Stomach smooth muscle (tissue), 2 donors: Measurements from ENCODE around the gene CLEC10A.
"Not testable (repeated sequence)": the region's sequence is repeated elsewhere in the genome, so short reads cannot be mapped to it uniquely, and the experiment has no call there.

Source experiments
- H3K27ac ChIP-seq: one replicate; pipeline ENCODE4 v1.7.0; 2013; ENCODE audit warnings: mild to moderate bottlenecking, low read length, inconsistent platforms
- H3K27me3 ChIP-seq, 2 donors: one replicate each; pipeline ENCODE4 v1.7.0; 2013; ENCODE audit warnings: low read length in 2 of 2; ENCODE audit not compliant: insufficient read depth in 2 of 2, control insufficient read depth in 1 of 2
- H3K36me3 ChIP-seq, 2 donors: one replicate each; pipeline ENCODE4 v1.7.0; 2013; ENCODE audit warnings: low read length in 2 of 2; ENCODE audit not compliant: control insufficient read depth in 2 of 2, insufficient read depth in 2 of 2
- H3K4me1 ChIP-seq: one replicate; pipeline ENCODE4 v1.7.0; 2013; ENCODE audit warnings: low read length; ENCODE audit not compliant: control insufficient read depth, insufficient read depth
- H3K4me3 ChIP-seq, 2 donors: one replicate each; pipeline ENCODE4 v1.7.0; 2013; ENCODE audit warnings: low read length in 2 of 2
- H3K9ac ChIP-seq, 2 donors: one replicate each; pipeline ENCODE4 v1.7.0; 2013; ENCODE audit warnings: low read length in 2 of 2, mild to moderate bottlenecking in 1 of 2
- H3K9me3 ChIP-seq, 2 donors: one replicate each; pipeline ENCODE4 v1.7.0; 2013; ENCODE audit warnings: low read length in 2 of 2; ENCODE audit not compliant: control insufficient read depth in 2 of 2
- donor health status: healthy.
- donor health status: Pancreatic carcinoma.

The CLEC10A gene

GRCh38 chr17:7079581-7080455 lies at the start of gene CLEC10A:
Gene CLEC10A, minus strand, starts transcription at chr17:7080251. Its CDS starts 1,439 bp downstream, at chr17:7078812.
- peak within 1 kb of the TSS in 1 of 2 donors; percentile 22 for H3K4me3 ChIP-seq
- H3K9ac ChIP-seq: no peak within 1 kb of the TSS
- H3K27ac ChIP-seq: no peak within 1 kb of the TSS
- no peaks in the 10 kb centered on the region for H3K36me3 ChIP-seq
- H3K4me1 ChIP-seq: no peaks in the 10 kb centered on the region
- H3K27me3 ChIP-seq: no peaks in the 10 kb centered on the region
- no peaks in the 10 kb centered on the region for H3K9me3 ChIP-seq

- H3K36me3 ChIP-seq: no peaks in the 10 kb centered on the region
- H3K9me3 ChIP-seq: no peaks in the 10 kb centered on the region
- no peak overlapping the region for H3K27ac ChIP-seq
- H3K4me1 ChIP-seq: no peaks in the 10 kb centered on the region
- H3K4me3 ChIP-seq: no peak overlapping the region
- H3K27me3 ChIP-seq: peaks cover 15 to 23% of the 10 kb centered on the region in 2 donors
- H3K9ac ChIP-seq: no peak overlapping the region
Observed at GRCh38 chr17:7129311-7129710, 49.3 kb upstream of the CLEC10A start.

- Histone ChIP-seq H3K4me1 (no peaks in the 10 kb centered on the region), H3K9me3 (no peaks in the 10 kb centered on the region), H3K9ac (no peak overlapping the region), H3K36me3 (no peaks in the 10 kb centered on the region), H3K4me3 (no peak overlapping the region), H3K27me3 (peaks cover 10 to 21% of the 10 kb centered on the region in 2 donors), H3K27ac (no peak overlapping the region)
Observed at GRCh38 chr17:7128160-7128559, 48.1 kb upstream of the CLEC10A start.

GRCh38 chr17:7127501-7127900 lies 47.5 kb upstream of the CLEC10A start:
- H3K27ac ChIP-seq, H3K9me3 ChIP-seq, H3K36me3 ChIP-seq, H3K9ac ChIP-seq, H3K4me1 ChIP-seq, H3K4me3 ChIP-seq: not testable (repeated sequence)
- H3K27me3 ChIP-seq: peaks cover 7 to 18% of the 10 kb centered on the region in 2 donors

GRCh38 chr17:7126386-7126785 lies 46.3 kb upstream of the CLEC10A start:
- not testable (repeated sequence) for H3K36me3 ChIP-seq, H3K4me3 ChIP-seq, H3K27ac ChIP-seq, H3K9ac ChIP-seq, H3K9me3 ChIP-seq, H3K4me1 ChIP-seq
- peaks cover 5 to 17% of the 10 kb centered on the region in 2 donors for H3K27me3 ChIP-seq

- peaks cover 0 to 15% of the 10 kb centered on the region in 2 donors for H3K27me3 ChIP-seq
- H3K9me3 ChIP-seq: no peaks in the 10 kb centered on the region
- no peak overlapping the region for H3K27ac ChIP-seq
- no peak overlapping the region for H3K9ac ChIP-seq
- no peaks in the 10 kb centered on the region for H3K36me3 ChIP-seq
- H3K4me3 ChIP-seq: no peak overlapping the region
- no peaks in the 10 kb centered on the region for H3K4me1 ChIP-seq
Observed at GRCh38 chr17:7124923-7125322, 44.9 kb upstream of the CLEC10A start.

GRCh38 chr17:7123844-7124243 lies 43.8 kb upstream of the CLEC10A start:
- no peaks in the 10 kb centered on the region for H3K36me3 ChIP-seq
- no peak overlapping the region for H3K4me3 ChIP-seq
- no peak overlapping the region for H3K27ac ChIP-seq
- no peaks in the 10 kb centered on the region for H3K4me1 ChIP-seq
- H3K27me3 ChIP-seq: peaks cover 5 to 9% of the 10 kb centered on the region in 2 donors
- no peaks in the 10 kb centered on the region for H3K9me3 ChIP-seq
- H3K9ac ChIP-seq: no peak overlapping the region

- H3K4me3 ChIP-seq: no peak overlapping the region
- no peak overlapping the region for H3K27ac ChIP-seq
Observed at GRCh38 chr17:7122381-7122780, 42.3 kb upstream of the CLEC10A start.

GRCh38 chr17:7120635-7121034 lies 40.6 kb upstream of the CLEC10A start:
- H3K36me3 ChIP-seq, H3K9ac ChIP-seq, H3K4me1 ChIP-seq, H3K9me3 ChIP-seq, H3K27ac ChIP-seq, H3K4me3 ChIP-seq: not testable (repeated sequence)
- peaks cover 5 to 12% of the 10 kb centered on the region in 2 donors for H3K27me3 ChIP-seq

More at GRCh38 chr17:7122381-7122780, 42.3 kb upstream of the CLEC10A start:
- Histone ChIP-seq H3K9ac (no peak overlapping the region), H3K4me1 (no peaks in the 10 kb centered on the region), H3K27me3 (peaks cover 5 to 11% of the 10 kb centered on the region in 2 donors), H3K36me3 (no peaks in the 10 kb centered on the region), H3K9me3 (no peaks in the 10 kb centered on the region)

- Histone ChIP-seq H3K27me3 (peaks cover 5 to 12% of the 10 kb centered on the region in 2 donors), H3K4me3 (no peak overlapping the region), H3K36me3 (no peaks in the 10 kb centered on the region), H3K9me3 (no peaks in the 10 kb centered on the region), H3K9ac (no peak overlapping the region), H3K4me1 (no peaks in the 10 kb centered on the region), H3K27ac (no peak overlapping the region)
Observed at GRCh38 chr17:7120123-7120522, 40.1 kb upstream of the CLEC10A start.

GRCh38 chr17:7119314-7119713 lies 39.3 kb upstream of the CLEC10A start:
- Histone ChIP-seq H3K9me3 (no peaks in the 10 kb centered on the region), H3K4me3 (no peak overlapping the region), H3K36me3 (no peaks in the 10 kb centered on the region), H3K27ac (no peak overlapping the region), H3K27me3 (peaks cover 5 to 12% of the 10 kb centered on the region in 2 donors), H3K4me1 (peaks cover 2% of the 10 kb centered on the region), H3K9ac (no peak overlapping the region)
